ENCODE data around the gene CPEB3. TPM values are rescaled to one million over a fixed set of nuclear protein-coding genes. Genes with fewer than 3 reads are reported as not detected.
"Not testable (repeated sequence)": the region's sequence is repeated elsewhere in the genome, so short reads cannot be mapped to it uniquely, and the experiment has no call there.

The CPEB3 gene
- total RNA-seq = 10 to 100 TPM in 1 of 2 donors, 1 to 10 TPM in 1; 6.9 to 11.4 TPM

GRCh38 chr10:92290837-92291615, at the start of gene CPEB3, which contains the start of gene MARCHF5:
CPEB3 (minus strand) TSS chr10:92291078; CDS start chr10:92240350, 50,728 bp downstream.
MARCHF5 (plus strand) TSS chr10:92291167; CDS start chr10:92291495, 328 bp downstream.
- Histone ChIP-seq H3K27me3 (no peaks in the 10 kb centered on the region), H3K4me3 (peak within 1 kb of the TSS; percentile 90 to 98), H3K36me3 (no peaks in the 10 kb centered on the region), H3K9me3 (no peaks in the 10 kb centered on the region), H3K27ac (peak within 1 kb of the TSS; percentile 98), H3K4me1 (peaks cover 0 to 16% of the 10 kb centered on the region in 2 donors)
- peak; percentile 59 to 69 for TF ChIP-seq CTCF (IDR thresholded peaks at IDR 0.05)
- DNase-seq (ENCODE audit: low spot score) = peak; percentile 96

GRCh38 chr10:92329927-92330326, 39.0 kb upstream of the CPEB3 start:
- H3K36me3 ChIP-seq; H3K4me3 ChIP-seq; DNase-seq (ENCODE audit: low spot score); H3K27ac ChIP-seq; H3K9me3 ChIP-seq; H3K4me1 ChIP-seq; H3K27me3 ChIP-seq: not testable (repeated sequence)

- peaks cover 0 to 5% of the 10 kb centered on the region in 2 donors for H3K4me1 ChIP-seq
- no peaks in the 10 kb centered on the region for H3K36me3 ChIP-seq
- no peaks in the 10 kb centered on the region for H3K27me3 ChIP-seq
- no peak for DNase-seq (ENCODE audit: low spot score)
- no peak overlapping the region for H3K4me3 ChIP-seq
- no peak overlapping the region for H3K27ac ChIP-seq
- no peak for TF ChIP-seq CTCF (IDR thresholded peaks at IDR 0.05)
- no peaks in the 10 kb centered on the region for H3K9me3 ChIP-seq
These were observed 38.1 kb upstream of the CPEB3 start for GRCh38 chr10:92328993-92329392.

GRCh38 chr10:92327445-92328433, 36.9 kb upstream of the CPEB3 start:
- H3K36me3 ChIP-seq = no peaks in the 10 kb centered on the region
- H3K27me3 ChIP-seq = no peaks in the 10 kb centered on the region
- H3K27ac ChIP-seq = no peak overlapping the region
- H3K4me3 ChIP-seq = no peak overlapping the region
- no peak for DNase-seq (ENCODE audit: low spot score)
- H3K4me1 ChIP-seq = peaks cover 0 to 5% of the 10 kb centered on the region in 2 donors
- no peaks in the 10 kb centered on the region for H3K9me3 ChIP-seq
- no peak for TF ChIP-seq CTCF (IDR thresholded peaks at IDR 0.05)

GRCh38 chr10:92323079-92323478, 32.2 kb upstream of the CPEB3 start:
- no peak overlapping the region for H3K27ac ChIP-seq
- H3K9me3 ChIP-seq = no peaks in the 10 kb centered on the region
- no peak for DNase-seq (ENCODE audit: low spot score)
- no peaks in the 10 kb centered on the region for H3K27me3 ChIP-seq
- TF ChIP-seq CTCF (IDR thresholded peaks at IDR 0.05) = no peak
- H3K36me3 ChIP-seq = peaks cover 3% of the 10 kb centered on the region
- H3K4me1 ChIP-seq = peaks cover 0 to under 1% of the 10 kb centered on the region in 2 donors
- no peak overlapping the region for H3K4me3 ChIP-seq

GRCh38 chr10:92316610-92317009, 25.7 kb upstream of the CPEB3 start:
- no peaks in the 10 kb centered on the region for H3K9me3 ChIP-seq
- H3K4me3 ChIP-seq = no peak overlapping the region
- no peaks in the 10 kb centered on the region for H3K4me1 ChIP-seq
- H3K27me3 ChIP-seq = no peaks in the 10 kb centered on the region
- no peak overlapping the region for H3K27ac ChIP-seq
- H3K36me3 ChIP-seq = peaks cover 11% of the 10 kb centered on the region
- no peak for TF ChIP-seq CTCF (IDR thresholded peaks at IDR 0.05)
- DNase-seq (ENCODE audit: low spot score) = no peak
